ENCODE measurements around the gene CACNA1E. TPM values are rescaled to one million over a fixed set of nuclear protein-coding genes. Genes with fewer than 3 reads are reported as not detected.
A peak's percentile ranks its signal among the peaks of the same experiment; 100 is the strongest.

CACNA1E gene
- total and polyA plus RNA-seq, 7 experiments from 2014 or later: 0.07 TPM; not detected in 6

GRCh38 chr1:181482001-181482430 is 1.3 kb upstream of the CACNA1E start:
- ATAC-seq: no peak

GRCh38 chr1:181482521-181483284 is 614 bp upstream of the CACNA1E start:
- no peak overlapping the region for H3K27ac Mint-ChIP-seq
- ATAC-seq: peak; percentile 33
- Histone ChIP-seq H3K27me3 (ENCODE audit: control insufficient read depth in 2 of 2, insufficient read depth in 2 of 2, low read length in 2 of 2) (peaks cover 0 to 10% of the 10 kb centered on the region in 2 donors), H3K36me3 (ENCODE audit: control insufficient read depth in 2 of 3, insufficient read depth in 3 of 3, low read length in 3 of 3) (no peaks in the 10 kb centered on the region), H3K4me3 (ENCODE audit: low read length) (no peak overlapping the region), H3K27ac (ENCODE audit: low read depth, low read length) (no peak overlapping the region), H3K4me1 (ENCODE audit: control insufficient read depth in 2 of 2, insufficient read depth in 2 of 2, low read length in 2 of 2) (no peaks in the 10 kb centered on the region), H3K9me3 (ENCODE audit: control insufficient read depth in 2 of 3, low read length in 3 of 3) (no peaks in the 10 kb centered on the region)
- peak in 1 of 9 donors; percentile 54 for DNase-seq
- H3K9me3 Mint-ChIP-seq: peaks cover 0 to 3% (median 0%) of the 10 kb centered on the region in 11 donors
- peaks cover 62 to 85% (median 74%) of the 10 kb centered on the region in 5 donors for H3K27me3 Mint-ChIP-seq
- ChIA-PET POLR2A (no interaction called here), CTCF (interaction anchor here (1.0 kb wide), 1 partner anchor 570 kb away, joined by 3 read pairs; no protein-coding TSS in a partner anchor)
- H3K4me3 Mint-ChIP-seq: peak overlapping the region in 7 of 10 donors; percentile 10 to 74 (median 51)
- H3K36me3 Mint-ChIP-seq: peaks cover 0 to 4% (median 0%) of the 10 kb centered on the region in 5 donors
- intact Hi-C loops (cut with micrococcal nuclease): loop anchor here in 1 of 2 donors (10.0 kb wide), 1 partner anchor 912 kb away; the partner anchor contains the start of gene GLUL
- H3K4me1 Mint-ChIP-seq: peaks cover 14 to 32% (median 23%) of the 10 kb centered on the region in 7 donors

More at GRCh38 chr1:181482001-181482430, 1.3 kb upstream of the CACNA1E start:
- no peaks in the 10 kb centered on the region for H3K4me1 ChIP-seq (ENCODE audit: control insufficient read depth in 2 of 2, insufficient read depth in 2 of 2, low read length in 2 of 2)
- H3K9me3 ChIP-seq (ENCODE audit: control insufficient read depth in 2 of 3, low read length in 3 of 3): no peaks in the 10 kb centered on the region
- no peaks in the 10 kb centered on the region for H3K36me3 ChIP-seq (ENCODE audit: control insufficient read depth in 2 of 3, insufficient read depth in 3 of 3, low read length in 3 of 3)
- peaks cover 0 to 1% (median 0%) of the 10 kb centered on the region in 11 donors for H3K9me3 Mint-ChIP-seq
- H3K4me3 Mint-ChIP-seq: peak overlapping the region in 1 of 10 donors; percentile 74
- peaks cover 0 to 4% (median 0%) of the 10 kb centered on the region in 5 donors for H3K36me3 Mint-ChIP-seq
- H3K27ac Mint-ChIP-seq: no peak overlapping the region
- no peak overlapping the region for H3K27ac ChIP-seq (ENCODE audit: low read depth, low read length)
- ChIA-PET POLR2A (no interaction called here), CTCF (interaction anchor here (0.7 to 1.0 kb wide), 2 partner anchors 455 to 571 kb away, joined by 3 read pairs; no protein-coding TSS in a partner anchor)
- intact Hi-C loops (cut with micrococcal nuclease): loop anchor here in 1 of 2 donors (10.0 kb wide), 1 partner anchor 913 kb away; the partner anchor contains the start of gene GLUL
- DNase-seq: no peak
- peaks cover 0 to 10% of the 10 kb centered on the region in 2 donors for H3K27me3 ChIP-seq (ENCODE audit: control insufficient read depth in 2 of 2, insufficient read depth in 2 of 2, low read length in 2 of 2)
- H3K27me3 Mint-ChIP-seq: peaks cover 62 to 84% (median 74%) of the 10 kb centered on the region in 5 donors
- peaks cover 14 to 32% (median 23%) of the 10 kb centered on the region in 7 donors for H3K4me1 Mint-ChIP-seq
- no peak overlapping the region for H3K4me3 ChIP-seq (ENCODE audit: low read length)

GRCh38 chr1:181484821-181485220 is 1.5 kb downstream of the CACNA1E start:
- no peaks in the 10 kb centered on the region for H3K4me1 ChIP-seq (ENCODE audit: control insufficient read depth in 2 of 2, insufficient read depth in 2 of 2, low read length in 2 of 2)
- Mint-ChIP-seq H3K36me3 (peaks cover 0 to 4% (median 0%) of the 10 kb centered on the region in 5 donors), H3K27ac (no peak overlapping the region), H3K9me3 (peaks cover 0 to 3% (median 0%) of the 10 kb centered on the region in 11 donors), H3K27me3 (peaks cover 82 to 96% (median 85%) of the 10 kb centered on the region in 5 donors), H3K4me1 (peaks cover 14 to 32% (median 23%) of the 10 kb centered on the region in 7 donors), H3K4me3 (peak overlapping the region in 3 of 10 donors; percentile 32 to 38 (median 36))
- H3K36me3 ChIP-seq (ENCODE audit: control insufficient read depth in 2 of 3, insufficient read depth in 3 of 3, low read length in 3 of 3): no peaks in the 10 kb centered on the region
- no peaks in the 10 kb centered on the region for H3K9me3 ChIP-seq (ENCODE audit: control insufficient read depth in 2 of 3, low read length in 3 of 3)
- no peak for DNase-seq
- ChIA-PET POLR2A (no interaction called here), CTCF (no interaction called here)
- H3K27me3 ChIP-seq (ENCODE audit: control insufficient read depth in 2 of 2, insufficient read depth in 2 of 2, low read length in 2 of 2): peaks cover 0 to 10% of the 10 kb centered on the region in 2 donors
- ATAC-seq: no peak
- no peak overlapping the region for H3K4me3 ChIP-seq (ENCODE audit: low read length)
- H3K27ac ChIP-seq (ENCODE audit: low read depth, low read length): no peak overlapping the region
- intact Hi-C loops (cut with micrococcal nuclease): loop anchor here in 1 of 2 donors (10.0 kb wide), 1 partner anchor 910 kb away; the partner anchor contains the start of gene GLUL

- no peaks in the 10 kb centered on the region for H3K9me3 ChIP-seq (ENCODE audit: control insufficient read depth in 2 of 3, low read length in 3 of 3)
- Mint-ChIP-seq H3K27ac (no peak overlapping the region), H3K4me3 (peak overlapping the region in 7 of 10 donors; percentile 24 to 58 (median 36)), H3K27me3 (peaks cover 83 to 94% (median 86%) of the 10 kb centered on the region in 5 donors), H3K9me3 (peaks cover 0 to 3% (median 0%) of the 10 kb centered on the region in 11 donors), H3K4me1 (peaks cover 14 to 32% (median 23%) of the 10 kb centered on the region in 7 donors), H3K36me3 (peaks cover 0 to 4% (median 0%) of the 10 kb centered on the region in 5 donors)
- intact Hi-C loops (cut with micrococcal nuclease): loop anchor here in 1 of 2 donors (10.0 kb wide), 1 partner anchor 909 kb away; the partner anchor contains the start of gene GLUL
- no peak overlapping the region for H3K4me3 ChIP-seq (ENCODE audit: low read length)
- ChIA-PET CTCF (no interaction called here), POLR2A (no interaction called here)
- H3K36me3 ChIP-seq (ENCODE audit: control insufficient read depth in 2 of 3, insufficient read depth in 3 of 3, low read length in 3 of 3): no peaks in the 10 kb centered on the region
- H3K4me1 ChIP-seq (ENCODE audit: control insufficient read depth in 2 of 2, insufficient read depth in 2 of 2, low read length in 2 of 2): no peaks in the 10 kb centered on the region
- H3K27ac ChIP-seq (ENCODE audit: low read depth, low read length): no peak overlapping the region
- peaks cover 0 to 10% of the 10 kb centered on the region in 2 donors for H3K27me3 ChIP-seq (ENCODE audit: control insufficient read depth in 2 of 2, insufficient read depth in 2 of 2, low read length in 2 of 2)
- ATAC-seq (peak; percentile 34), DNase-seq (peak in 2 of 9 donors; percentile 12 to 18)
These were observed 2.2 kb downstream of the CACNA1E start for GRCh38 chr1:181485287-181486097.

GRCh38 chr1:181486098-181486420 is 2.7 kb downstream of the CACNA1E start:
- DNase-seq: no peak
- peaks cover 0 to 4% (median 0%) of the 10 kb centered on the region in 5 donors for H3K36me3 Mint-ChIP-seq
- H3K27me3 Mint-ChIP-seq: peaks cover 82 to 90% (median 85%) of the 10 kb centered on the region in 5 donors
- Histone ChIP-seq H3K36me3 (ENCODE audit: control insufficient read depth in 2 of 3, insufficient read depth in 3 of 3, low read length in 3 of 3) (no peaks in the 10 kb centered on the region), H3K27ac (ENCODE audit: low read depth, low read length) (no peak overlapping the region), H3K9me3 (ENCODE audit: control insufficient read depth in 2 of 3, low read length in 3 of 3) (no peaks in the 10 kb centered on the region), H3K27me3 (ENCODE audit: control insufficient read depth in 2 of 2, insufficient read depth in 2 of 2, low read length in 2 of 2) (peaks cover 0 to 10% of the 10 kb centered on the region in 2 donors), H3K4me1 (ENCODE audit: control insufficient read depth in 2 of 2, insufficient read depth in 2 of 2, low read length in 2 of 2) (no peaks in the 10 kb centered on the region), H3K4me3 (ENCODE audit: low read length) (no peak overlapping the region)
- H3K9me3 Mint-ChIP-seq: peaks cover 0 to 3% (median 0%) of the 10 kb centered on the region in 11 donors
- peak overlapping the region in 7 of 10 donors; percentile 8 to 58 (median 36) for H3K4me3 Mint-ChIP-seq
- H3K4me1 Mint-ChIP-seq: peaks cover 14 to 32% (median 23%) of the 10 kb centered on the region in 7 donors
- intact Hi-C loops (cut with micrococcal nuclease): loop anchor here in 1 of 2 donors (10.0 kb wide), 1 partner anchor 909 kb away; the partner anchor contains the start of gene GLUL
- ChIA-PET CTCF (no interaction called here), POLR2A (no interaction called here)
- no peak for ATAC-seq
- no peak overlapping the region for H3K27ac Mint-ChIP-seq

- intact Hi-C loops (cut with micrococcal nuclease): loop anchor here in 1 of 2 donors (10.0 kb wide), 1 partner anchor 906 kb away; the partner anchor contains the start of gene GLUL
- Histone ChIP-seq H3K27ac (ENCODE audit: low read depth, low read length) (no peak overlapping the region), H3K4me1 (ENCODE audit: control insufficient read depth in 2 of 2, insufficient read depth in 2 of 2, low read length in 2 of 2) (no peaks in the 10 kb centered on the region), H3K9me3 (ENCODE audit: control insufficient read depth in 2 of 3, low read length in 3 of 3) (no peaks in the 10 kb centered on the region), H3K36me3 (ENCODE audit: control insufficient read depth in 2 of 3, insufficient read depth in 3 of 3, low read length in 3 of 3) (no peaks in the 10 kb centered on the region), H3K4me3 (ENCODE audit: low read length) (no peak overlapping the region), H3K27me3 (ENCODE audit: control insufficient read depth in 2 of 2, insufficient read depth in 2 of 2, low read length in 2 of 2) (peaks cover 4 to 9% of the 10 kb centered on the region in 2 donors)
- CTCF ChIA-PET: interaction anchor here (0.7 kb wide), 1 partner anchor 9 kb away, joined by 3 read pairs; no protein-coding TSS in a partner anchor
- POLR2A ChIA-PET: no interaction called here
- H3K36me3 Mint-ChIP-seq: peaks cover 0 to 4% (median 0%) of the 10 kb centered on the region in 5 donors
- DNase-seq (no peak), ATAC-seq (no peak)
- H3K9me3 Mint-ChIP-seq: peaks cover 0 to 3% (median 0%) of the 10 kb centered on the region in 11 donors
- peaks cover 65 to 88% (median 76%) of the 10 kb centered on the region in 5 donors for H3K27me3 Mint-ChIP-seq
- H3K27ac Mint-ChIP-seq: peak overlapping the region in 1 of 9 donors; percentile 17
- H3K4me1 Mint-ChIP-seq: peaks cover 1 to 22% (median 18%) of the 10 kb centered on the region in 7 donors
- H3K4me3 Mint-ChIP-seq: no peak overlapping the region
These were observed 5.5 kb downstream of the CACNA1E start for GRCh38 chr1:181488866-181489265.

Data from naive thymus-derived CD4-positive, alpha-beta T cell (primary cell).